CD4-positive, alpha-beta memory T cell (primary cell): ENCODE data around the gene VIT. TPM values are rescaled to one million over a fixed set of nuclear protein-coding genes. Genes with fewer than 3 reads are reported as not detected.

Experiments used
- CTCF ChIA-PET: fragments of 350-600 bp; sonication (Branson Sonifier 250); formaldehyde crosslinking; loops from one replicate; lab custom pipeline; 2021; ENCODE audit warnings: inconsistent platforms; ENCODE audit not compliant: partially characterized antibody; lab: Charles Lee
- POLR2A ChIA-PET: fragments of 350-600 bp; sonication (Branson Sonifier 250); formaldehyde crosslinking; loops from one replicate; lab custom pipeline; 2021; ENCODE audit not compliant: partially characterized antibody; lab: Charles Lee
- DNase-seq, 5 donors: peaks; one replicate each; pipeline versions ENCODE4 v3.0.0 to v3.0.0-alpha.2; 2020 to 2022; ENCODE audit warnings: mixed read lengths in 1 of 5
- H3K27ac ChIP-seq: one replicate; pipeline ENCODE4 v1.7.0; 2013; ENCODE audit warnings: low read depth, low read length
- H3K27me3 ChIP-seq: 2 replicates; pipeline ENCODE4 v1.7.0; 2013; ENCODE audit warnings: mild to moderate bottlenecking, low read length, moderate library complexity; ENCODE audit not compliant: insufficient read depth
- H3K36me3 ChIP-seq: 2 replicates; pipeline ENCODE4 v1.7.0; 2013; ENCODE audit warnings: mild to moderate bottlenecking, low read length, moderate library complexity; ENCODE audit not compliant: insufficient read depth
- H3K4me1 ChIP-seq: 2 replicates; pipeline ENCODE4 v1.7.0; 2013; ENCODE audit warnings: mild to moderate bottlenecking, low read length, moderate library complexity; ENCODE audit not compliant: insufficient read depth
- H3K4me3 ChIP-seq, 2 donors: one replicate each; pipeline ENCODE4 v1.7.0; 2013; ENCODE audit warnings: low read length in 2 of 2, mild to moderate bottlenecking in 1 of 2
- H3K9me3 ChIP-seq, 2 donors: one replicate each; pipeline ENCODE4 v1.7.0; 2013; ENCODE audit warnings: low read length in 2 of 2, control low read depth in 1 of 2; ENCODE audit not compliant: control insufficient read depth in 1 of 2
- H3K27ac Mint-ChIP-seq, 7 donors: one replicate each; pipeline ENCODE4 v1.8.0; 2020 to 2021; ENCODE audit warnings: mixed read lengths in 7 of 7, mild to moderate bottlenecking in 6 of 7, inconsistent platforms in 3 of 7, moderate library complexity in 3 of 7
- H3K27me3 Mint-ChIP-seq, 2 donors: one replicate each; pipeline ENCODE4 v1.8.0; 2020 to 2021; ENCODE audit warnings: mixed read lengths in 2 of 2
- H3K36me3 Mint-ChIP-seq, 2 donors: one replicate each; pipeline ENCODE4 v1.8.0; 2020 to 2021; ENCODE audit warnings: mixed read lengths in 2 of 2, inconsistent platforms in 1 of 2, mild to moderate bottlenecking in 1 of 2
- H3K4me1 Mint-ChIP-seq, 4 donors: one replicate each; pipeline ENCODE4 v1.8.0; 2020 to 2021; ENCODE audit warnings: mixed read lengths in 4 of 4, mild to moderate bottlenecking in 1 of 4
- H3K4me3 Mint-ChIP-seq, 8 donors: one replicate each; pipeline ENCODE4 v1.8.0; 2020 to 2021; ENCODE audit warnings: mixed read lengths in 8 of 8, mild to moderate bottlenecking in 7 of 8, moderate library complexity in 6 of 8, inconsistent platforms in 3 of 8
- H3K9me3 Mint-ChIP-seq, 8 donors: one replicate each; pipeline ENCODE4 v1.8.0; 2020 to 2021; ENCODE audit warnings: mixed read lengths in 8 of 8, mild to moderate bottlenecking in 5 of 8, inconsistent platforms in 3 of 8, moderate library complexity in 1 of 8
- intact Hi-C: fragments of 100-400 bp; cut with micrococcal nuclease; formaldehyde crosslinking; loops from one replicate; pipeline ENCODE4 v1.15.1; 2023
- polyA plus RNA-seq, 2 donors: library from polyadenylated mRNA; unstranded; fragments of 300-500 nt; fragmentation: Illumina TruSeq; gene quantifications; one replicate each; pipeline ENCODE4 v1.2.3, GENCODE V29; 2021
- total RNA-seq, 2 experiments: library from RNA; stranded (reverse); gene quantifications; one replicate each; pipeline ENCODE4 v1.2.3, GENCODE V29; 2021

VIT gene
- total and polyA plus RNA-seq, 4 experiments from 2014 or later = not detected

- DNase-seq = no peak
- no peak overlapping the region for H3K4me3 Mint-ChIP-seq
- peaks cover 0 to 10% (median 4%) of the 10 kb centered on the region in 8 donors for H3K9me3 Mint-ChIP-seq
- Histone ChIP-seq H3K4me1 (no peaks in the 10 kb centered on the region), H3K9me3 (no peaks in the 10 kb centered on the region), H3K4me3 (no peak overlapping the region), H3K27me3 (no peaks in the 10 kb centered on the region), H3K27ac (no peak overlapping the region), H3K36me3 (no peaks in the 10 kb centered on the region)
- no peaks in the 10 kb centered on the region for H3K36me3 Mint-ChIP-seq
- H3K4me1 Mint-ChIP-seq = no peaks in the 10 kb centered on the region
- peaks cover 3 to 8% of the 10 kb centered on the region in 2 donors for H3K27me3 Mint-ChIP-seq
- ChIA-PET POLR2A (no interaction called here), CTCF (no interaction called here)
- intact Hi-C loops = no loop called here
- no peak overlapping the region for H3K27ac Mint-ChIP-seq
Observed at GRCh38 chr2:36711741-36712314, 15.3 kb downstream of the VIT start.

- CTCF ChIA-PET = no interaction called here
- no peaks in the 10 kb centered on the region for H3K9me3 ChIP-seq
- H3K4me1 ChIP-seq = no peaks in the 10 kb centered on the region
- intact Hi-C loops = no loop called here
- peaks cover 7 to 8% of the 10 kb centered on the region in 2 donors for H3K27me3 Mint-ChIP-seq
- H3K4me1 Mint-ChIP-seq = no peaks in the 10 kb centered on the region
- H3K27ac ChIP-seq = no peak overlapping the region
- H3K4me3 ChIP-seq = no peak overlapping the region
- no peaks in the 10 kb centered on the region for H3K27me3 ChIP-seq
- H3K9me3 Mint-ChIP-seq = peaks cover 0 to 10% (median 4%) of the 10 kb centered on the region in 8 donors
- DNase-seq = no peak
- POLR2A ChIA-PET = no interaction called here
- no peaks in the 10 kb centered on the region for H3K36me3 ChIP-seq
- no peak overlapping the region for H3K27ac Mint-ChIP-seq
- H3K36me3 Mint-ChIP-seq = no peaks in the 10 kb centered on the region
- H3K4me3 Mint-ChIP-seq = no peak overlapping the region
Observed at GRCh38 chr2:36713310-36713709, 16.8 kb downstream of the VIT start.

GRCh38 chr2:36716111-36716510, 19.6 kb downstream of the VIT start:
- peaks cover 3 to 8% of the 10 kb centered on the region in 2 donors for H3K27me3 Mint-ChIP-seq
- H3K36me3 Mint-ChIP-seq = no peaks in the 10 kb centered on the region
- no peak overlapping the region for H3K4me3 ChIP-seq

DNA sequence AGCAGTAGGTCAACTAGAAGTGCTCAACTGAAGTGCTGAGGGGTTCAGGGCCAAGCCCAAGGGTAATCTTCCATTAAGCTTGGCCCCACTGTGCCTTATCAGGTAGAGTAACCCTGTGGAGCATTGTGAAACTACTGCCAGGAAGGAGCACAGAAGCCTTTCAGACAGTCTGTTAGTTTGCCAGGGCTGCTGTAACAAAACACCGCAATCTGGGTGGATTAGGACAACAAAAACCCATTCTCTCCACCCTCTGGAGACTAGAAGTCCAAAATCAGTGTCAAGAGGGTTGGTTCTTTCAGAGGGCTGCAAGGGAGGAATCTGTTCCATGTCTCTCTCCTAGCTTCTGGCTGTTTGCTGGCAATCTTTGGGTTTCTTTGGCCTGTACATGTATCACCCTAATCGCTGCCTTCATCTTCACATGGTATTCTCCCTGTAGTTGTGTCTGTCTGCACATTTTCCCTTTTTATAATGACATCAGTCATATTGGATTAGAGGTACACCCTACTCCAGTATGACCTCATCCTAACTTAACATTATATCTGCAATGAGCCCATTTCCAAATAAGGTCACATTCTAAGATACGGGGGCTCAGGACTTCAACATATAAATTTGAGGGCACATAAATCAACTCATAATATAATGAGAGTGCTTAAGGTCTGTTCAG, 21.2 kb downstream of the VIT start:
- peaks cover 0 to 9% (median 0%) of the 10 kb centered on the region in 8 donors for H3K9me3 Mint-ChIP-seq
- H3K27me3 Mint-ChIP-seq = peaks cover 5 to 11% of the 10 kb centered on the region in 2 donors
- H3K4me1 Mint-ChIP-seq = no peaks in the 10 kb centered on the region
- Histone ChIP-seq H3K36me3 (no peaks in the 10 kb centered on the region), H3K4me1 (no peaks in the 10 kb centered on the region), H3K4me3 (no peak overlapping the region), H3K9me3 (no peaks in the 10 kb centered on the region), H3K27me3 (no peaks in the 10 kb centered on the region), H3K27ac (no peak overlapping the region)
- H3K27ac Mint-ChIP-seq = no peak overlapping the region
- POLR2A ChIA-PET = no interaction called here
- CTCF ChIA-PET = no interaction called here
- H3K36me3 Mint-ChIP-seq = no peaks in the 10 kb centered on the region
- intact Hi-C loops = no loop called here
- H3K4me3 Mint-ChIP-seq = no peak overlapping the region
- DNase-seq = no peak

More at GRCh38 chr2:36716111-36716510, 19.6 kb downstream of the VIT start:
- POLR2A ChIA-PET = no interaction called here
- intact Hi-C loops = no loop called here
- CTCF ChIA-PET = no interaction called here
- Histone ChIP-seq H3K4me1 (no peaks in the 10 kb centered on the region), H3K9me3 (no peaks in the 10 kb centered on the region), H3K27me3 (no peaks in the 10 kb centered on the region), H3K36me3 (no peaks in the 10 kb centered on the region), H3K27ac (no peak overlapping the region)
- DNase-seq = no peak
- H3K4me1 Mint-ChIP-seq = no peaks in the 10 kb centered on the region
- peaks cover 0 to 11% (median 1%) of the 10 kb centered on the region in 8 donors for H3K9me3 Mint-ChIP-seq
- no peak overlapping the region for H3K4me3 Mint-ChIP-seq
- H3K27ac Mint-ChIP-seq = no peak overlapping the region

DNA sequence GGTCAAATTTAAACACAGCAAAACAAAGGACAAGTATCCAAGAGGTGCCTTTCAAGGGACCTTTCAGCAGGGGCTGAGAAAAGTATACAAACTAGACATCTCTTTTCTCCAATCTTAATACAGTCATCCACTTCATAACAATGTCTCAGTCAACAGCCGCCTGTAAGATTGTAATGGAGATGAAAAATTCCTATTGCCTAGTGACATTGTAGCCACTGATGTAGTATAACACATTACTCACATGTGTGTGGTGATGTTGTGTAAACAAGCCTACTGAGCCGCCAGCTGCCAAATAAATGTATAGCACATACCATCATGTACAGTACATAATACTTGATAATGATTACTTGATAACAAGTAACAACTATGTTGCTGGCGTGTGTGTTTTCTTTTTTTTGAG, 31.0 kb downstream of the VIT start:
- CTCF ChIA-PET = no interaction called here
- no peak overlapping the region for H3K27ac Mint-ChIP-seq
- peaks cover 2 to 3% of the 10 kb centered on the region in 2 donors for H3K27me3 Mint-ChIP-seq
- no peak overlapping the region for H3K4me3 ChIP-seq
- no peaks in the 10 kb centered on the region for H3K4me1 ChIP-seq
- no peak overlapping the region for H3K4me3 Mint-ChIP-seq
- H3K27me3 ChIP-seq = no peaks in the 10 kb centered on the region
- no peak for DNase-seq
- H3K36me3 ChIP-seq = no peaks in the 10 kb centered on the region
- no peak overlapping the region for H3K27ac ChIP-seq
- no peaks in the 10 kb centered on the region for H3K4me1 Mint-ChIP-seq
- no peaks in the 10 kb centered on the region for H3K36me3 Mint-ChIP-seq
- intact Hi-C loops = no loop called here
- POLR2A ChIA-PET = no interaction called here
- H3K9me3 ChIP-seq = no peaks in the 10 kb centered on the region
- peaks cover 0 to 6% (median 1%) of the 10 kb centered on the region in 8 donors for H3K9me3 Mint-ChIP-seq

- Mint-ChIP-seq H3K27ac (no peak overlapping the region), H3K4me3 (no peak overlapping the region), H3K27me3 (peaks cover 2 to 3% of the 10 kb centered on the region in 2 donors), H3K9me3 (peaks cover 0 to 6% (median 1%) of the 10 kb centered on the region in 8 donors), H3K4me1 (no peaks in the 10 kb centered on the region), H3K36me3 (no peaks in the 10 kb centered on the region)
- intact Hi-C loops = no loop called here
- POLR2A ChIA-PET = no interaction called here
- no peaks in the 10 kb centered on the region for H3K4me1 ChIP-seq
- no peaks in the 10 kb centered on the region for H3K9me3 ChIP-seq
- no peak overlapping the region for H3K4me3 ChIP-seq
- CTCF ChIA-PET = no interaction called here
- no peaks in the 10 kb centered on the region for H3K27me3 ChIP-seq
- DNase-seq = no peak
- H3K36me3 ChIP-seq = no peaks in the 10 kb centered on the region
- no peak overlapping the region for H3K27ac ChIP-seq
Observed at GRCh38 chr2:36729067-36729466, 32.6 kb downstream of the VIT start.

DNA sequence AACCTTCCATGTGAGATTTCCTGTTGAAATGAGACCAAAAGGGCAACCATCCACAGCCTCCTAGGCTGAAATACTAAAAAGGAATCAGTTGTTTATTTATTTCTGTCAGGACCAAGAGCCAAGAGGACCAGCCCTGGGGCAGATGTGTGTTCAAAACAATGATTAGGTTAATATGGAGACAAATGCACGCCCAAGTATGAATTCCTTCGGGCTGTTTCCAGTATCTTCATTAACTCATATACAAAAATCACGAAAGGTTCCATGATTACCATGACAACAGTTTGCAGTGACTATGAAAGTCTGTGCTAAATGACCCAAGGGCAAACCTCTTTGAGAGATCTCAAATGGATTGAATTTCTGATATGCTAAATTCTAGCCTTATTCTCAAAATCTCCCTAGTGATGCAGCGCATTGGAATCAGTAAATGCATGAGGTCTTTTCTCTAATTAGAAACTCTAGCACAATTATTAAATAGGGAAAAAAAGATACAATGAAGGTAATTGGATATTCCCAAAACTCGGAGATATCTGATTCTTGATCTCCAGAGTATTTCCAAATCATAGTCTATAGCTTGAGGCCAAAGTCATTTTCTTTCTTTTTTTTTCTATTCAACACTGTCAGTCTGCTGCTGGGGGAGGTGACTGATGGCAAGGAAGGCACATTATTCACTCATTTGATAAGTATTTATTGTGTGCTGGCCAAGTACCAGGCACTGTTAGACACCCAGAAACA, 35.6 kb downstream of the VIT start:
- no peaks in the 10 kb centered on the region for H3K36me3 ChIP-seq
- Mint-ChIP-seq H3K36me3 (no peaks in the 10 kb centered on the region), H3K27me3 (peaks cover 1% of the 10 kb centered on the region in 2 donors), H3K4me3 (no peak overlapping the region), H3K9me3 (peaks cover 0 to 6% (median 1%) of the 10 kb centered on the region in 8 donors), H3K4me1 (no peaks in the 10 kb centered on the region), H3K27ac (no peak overlapping the region)
- H3K27me3 ChIP-seq = no peaks in the 10 kb centered on the region
- H3K27ac ChIP-seq = no peak overlapping the region
- CTCF ChIA-PET = interaction anchor here (0.8 kb wide), 1 partner anchor 47 kb away, joined by 3 read pairs; no protein-coding TSS in a partner anchor
- intact Hi-C loops = no loop called here
- no peak overlapping the region for H3K4me3 ChIP-seq
- POLR2A ChIA-PET = no interaction called here
- H3K9me3 ChIP-seq = no peaks in the 10 kb centered on the region
- no peak for DNase-seq
- H3K4me1 ChIP-seq = no peaks in the 10 kb centered on the region
